HG03571 (cell line): Measurements from ENCODE around the gene C22orf23.

Experiments
- ATAC-seq: cut with Tn5 transposase; IDR thresholded peaks from one replicate; pipeline ENCODE4 v1.9.1; 2021; ENCODE audit not compliant: unreplicated experiment

The C22orf23 gene

GRCh38 chr22:37926771-37927636 lies 26.4 kb downstream of the C22orf23 start:
- no peak for ATAC-seq

- ATAC-seq: no peak
These were observed 27.0 kb downstream of the C22orf23 start for GRCh38 chr22:37926358-37926757.

- no peak for ATAC-seq
These were observed 27.6 kb downstream of the C22orf23 start for GRCh38 chr22:37925767-37926166.

DNA sequence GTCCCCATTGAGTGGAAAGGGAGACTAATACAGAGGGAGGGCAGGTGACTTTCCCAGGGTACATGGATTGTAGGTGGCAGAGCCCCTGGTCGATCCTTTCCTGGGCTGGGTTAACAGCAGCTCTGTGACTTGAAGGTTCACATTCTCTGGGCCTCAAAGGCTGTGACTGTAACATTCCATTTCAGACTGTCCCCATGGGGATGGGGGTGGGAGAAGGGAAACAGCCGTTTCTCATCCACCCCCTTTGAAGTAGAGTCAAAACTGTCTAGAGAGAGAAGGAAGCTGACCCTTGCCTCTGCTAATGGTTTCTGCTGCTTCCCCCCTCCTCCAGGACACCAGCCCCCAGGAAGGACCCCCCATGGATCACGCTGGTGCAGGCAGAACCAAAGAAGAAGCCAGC lies 28.1 kb downstream of the C22orf23 start:
- ATAC-seq: no peak

DNA sequence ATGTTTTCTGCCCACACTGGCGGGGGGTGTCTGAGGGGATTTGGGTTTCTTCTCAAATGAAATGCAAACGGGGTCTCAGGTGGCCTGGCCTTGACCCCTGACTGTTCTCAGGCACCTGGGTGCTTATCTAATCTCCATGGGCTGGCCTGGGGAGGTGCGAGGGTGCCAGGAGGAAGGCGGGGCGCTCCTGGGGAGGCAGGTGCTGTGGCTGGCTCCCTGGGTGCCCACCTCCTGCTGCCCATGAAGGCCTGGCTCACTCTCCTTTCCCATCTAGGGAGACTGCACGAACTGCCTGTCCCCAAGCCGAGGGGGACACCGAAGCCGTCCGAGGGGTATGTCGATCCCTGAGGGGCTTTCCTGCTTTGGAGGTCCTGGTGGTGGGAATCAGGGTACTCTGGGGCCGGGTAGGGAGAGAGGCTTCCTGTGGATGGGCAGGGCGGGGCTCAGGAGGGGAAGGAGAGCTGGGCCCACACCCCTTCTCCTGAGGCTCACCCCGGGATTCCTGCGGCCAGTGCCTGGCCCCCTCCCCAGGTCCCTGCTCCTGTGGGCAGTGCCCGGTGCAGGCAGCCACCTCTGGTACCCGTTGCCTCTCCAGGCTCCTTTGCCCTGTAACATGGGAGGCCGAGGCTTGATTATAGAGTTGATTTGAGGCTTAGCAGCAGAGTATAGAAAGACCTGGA lies 28.9 kb downstream of the C22orf23 start:
- no peak for ATAC-seq

DNA sequence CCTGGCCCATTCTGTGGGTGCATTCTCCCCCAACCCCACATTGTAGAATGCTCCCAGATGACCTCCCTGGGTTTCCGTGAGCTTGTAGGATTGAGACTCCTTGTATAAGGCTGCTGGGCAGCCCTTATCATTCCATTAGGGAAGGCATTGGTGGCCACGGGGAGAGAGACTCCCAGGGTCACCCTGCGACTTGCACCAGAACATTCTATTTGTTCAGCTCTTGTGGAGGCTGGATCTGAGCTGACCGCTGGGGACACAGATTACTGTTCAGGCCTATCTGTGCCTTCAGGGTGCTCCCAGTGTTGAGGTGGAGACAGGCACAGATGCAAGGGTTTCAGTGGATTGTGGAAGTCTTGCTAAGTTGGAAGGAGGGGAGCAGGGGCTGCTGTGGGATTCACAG lies 29.5 kb downstream of the C22orf23 start:
- ATAC-seq: no peak

GRCh38 chr22:37922191-37922590 lies 31.2 kb downstream of the C22orf23 start:
- no peak for ATAC-seq

DNA sequence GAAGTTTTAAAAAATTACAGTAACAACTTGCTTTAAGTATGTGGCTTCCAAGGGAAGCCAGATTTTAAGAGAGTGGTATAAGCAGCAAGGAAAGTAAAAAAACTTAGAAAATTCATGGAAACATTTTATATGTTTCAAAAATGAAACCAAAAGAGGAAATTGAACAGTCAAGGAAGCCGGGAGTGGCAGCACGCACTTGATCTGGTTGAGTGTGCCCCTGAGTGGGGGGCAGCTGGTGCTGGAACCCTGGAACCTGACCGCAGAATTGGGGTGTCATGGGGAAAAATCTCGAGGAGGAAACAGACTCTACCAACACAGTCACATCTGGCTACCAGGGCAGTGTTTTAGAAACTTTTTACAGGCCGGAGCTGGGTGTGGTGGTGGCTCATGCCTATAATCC lies 33.3 kb downstream of the C22orf23 start:
- ATAC-seq: no peak

- no peak for ATAC-seq
These were observed 34.7 kb downstream of the C22orf23 start for GRCh38 chr22:37918580-37919270.

GRCh38 chr22:37917874-37918548 lies 35.4 kb downstream of the C22orf23 start:
- no peak for ATAC-seq

DNA sequence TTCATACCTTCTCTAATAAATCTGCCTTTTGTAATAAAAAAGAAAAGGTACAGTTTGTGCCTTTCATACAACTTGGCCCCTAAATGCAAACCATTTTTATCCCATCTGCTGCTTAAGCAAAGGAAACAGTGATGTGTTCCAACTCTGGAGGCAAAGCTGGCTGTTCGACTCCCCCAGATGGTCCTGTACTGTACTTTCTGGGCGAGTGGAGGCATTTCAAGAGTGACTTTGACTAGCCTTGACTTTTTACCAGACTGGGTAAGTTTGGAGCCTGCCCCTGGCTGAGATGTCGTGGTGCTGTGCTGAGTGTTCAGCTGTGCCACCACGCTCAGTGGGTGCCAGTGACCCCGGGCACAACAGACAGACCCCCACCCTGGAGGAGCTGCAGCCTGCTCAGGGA lies 37.1 kb downstream of the C22orf23 start:
- ATAC-seq: no peak

DNA sequence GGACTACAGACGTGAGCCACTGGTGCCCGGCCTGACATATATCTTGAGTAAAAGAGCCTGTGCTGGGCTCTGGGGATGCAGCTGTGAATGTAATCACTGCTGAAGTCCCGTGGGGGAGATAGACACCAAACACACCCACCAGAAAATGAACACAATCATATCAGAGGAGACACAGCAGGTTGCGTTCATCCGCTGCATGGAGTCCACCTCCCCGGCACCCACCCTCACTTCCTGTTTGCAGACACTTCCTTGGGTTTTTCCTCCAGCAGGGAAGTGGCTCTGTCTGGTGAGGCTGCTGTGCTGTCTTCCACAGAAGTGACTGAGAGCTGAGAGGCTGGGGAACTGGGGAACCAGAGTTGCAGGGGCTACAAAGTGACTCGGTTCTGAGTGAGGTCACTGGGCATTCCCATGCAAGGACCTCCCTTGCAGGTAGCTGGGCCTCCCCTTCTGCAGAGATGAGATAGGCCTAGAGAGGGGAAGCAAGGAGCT lies 40.1 kb downstream of the C22orf23 start:
- no peak for ATAC-seq

GRCh38 chr22:37912171-37912570 lies 41.2 kb downstream of the C22orf23 start:
- no peak for ATAC-seq

DNA sequence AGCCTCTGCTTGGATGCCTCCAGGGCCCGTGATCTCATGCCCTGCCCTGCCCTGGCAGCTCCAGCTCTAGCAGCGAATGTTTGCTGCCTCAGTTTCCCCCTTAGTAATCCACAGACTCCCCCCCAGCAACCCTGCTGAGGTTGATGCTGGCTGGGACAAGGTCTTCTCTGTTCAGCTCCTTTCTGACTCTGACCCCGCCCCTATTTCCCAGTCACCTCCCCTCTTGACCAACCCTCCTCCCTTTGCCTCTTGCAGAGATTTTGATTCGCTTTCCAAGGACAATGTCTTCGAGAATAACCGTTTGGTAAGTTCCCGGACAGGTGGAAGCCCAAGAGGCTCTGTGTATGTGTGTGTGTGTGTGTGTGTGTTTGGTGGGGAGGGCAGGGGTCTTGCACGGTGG lies 41.7 kb downstream of the C22orf23 start:
- no peak for ATAC-seq

GRCh38 chr22:37910890-37911672 lies 42.3 kb downstream of the C22orf23 start:
- ATAC-seq: no peak

DNA sequence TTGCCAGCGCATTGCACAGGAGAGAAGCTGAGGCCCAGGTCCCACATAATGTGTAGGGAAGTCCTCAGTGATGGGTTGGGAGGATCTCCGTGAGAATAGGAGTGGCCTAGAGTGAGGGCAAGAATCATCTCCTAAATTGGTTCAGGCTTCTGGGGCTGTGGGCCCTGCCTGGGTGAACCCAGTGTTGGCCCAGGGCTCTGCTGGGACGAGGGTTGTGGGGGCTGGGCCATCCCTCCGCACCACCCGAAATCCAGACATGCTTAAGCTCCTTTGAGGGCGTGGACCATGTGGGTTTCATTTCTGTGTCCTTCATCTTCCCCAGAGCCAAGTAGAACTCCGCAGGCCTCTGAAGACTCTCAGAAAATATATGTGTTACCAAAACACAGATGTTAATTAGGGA lies 43.6 kb downstream of the C22orf23 start:
- no peak for ATAC-seq

DNA sequence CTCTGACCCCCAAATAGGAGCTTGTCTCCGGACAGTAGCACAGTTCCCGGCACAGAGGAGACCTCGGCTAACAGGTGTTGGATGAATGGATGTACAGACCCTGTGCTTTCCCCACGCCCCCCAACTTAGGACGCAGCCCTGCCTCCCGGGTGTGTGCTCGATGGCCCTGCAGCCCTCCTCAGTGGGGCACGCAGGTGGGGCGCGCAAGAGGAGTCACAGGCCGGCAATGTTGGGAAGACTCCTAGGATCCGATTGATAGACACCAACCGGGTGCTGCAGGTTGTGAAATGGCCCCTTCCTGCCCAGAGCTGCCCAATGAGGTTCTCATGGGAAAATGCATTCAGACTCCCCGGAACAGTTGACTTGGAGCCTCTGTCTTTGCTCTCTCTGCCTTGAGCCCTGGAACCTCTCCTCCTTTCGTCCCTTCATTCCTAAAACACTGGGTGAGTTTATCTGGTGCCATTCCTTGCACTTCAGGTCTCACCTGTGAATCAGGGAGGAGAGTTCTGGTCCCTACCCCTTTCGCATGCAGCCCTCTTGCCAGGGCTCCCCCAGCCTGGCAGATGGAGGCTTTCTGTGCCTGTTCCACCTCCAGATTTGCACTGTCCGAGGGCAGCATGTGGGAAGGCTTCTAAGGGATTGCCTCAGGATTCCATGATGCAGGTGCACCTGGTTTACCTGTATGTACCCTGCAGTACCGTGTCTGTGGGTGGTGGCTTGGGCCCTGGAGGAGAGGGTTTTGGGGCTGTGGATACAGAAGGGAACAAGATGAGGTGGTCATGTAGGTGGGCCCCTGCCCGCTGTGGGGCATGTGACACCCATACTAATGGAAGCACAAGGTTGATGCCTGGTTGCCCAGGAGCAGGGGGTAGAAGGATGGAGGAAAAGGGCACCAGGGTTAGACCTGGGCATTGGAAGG lies 46.1 kb downstream of the C22orf23 start:
- ATAC-seq: no peak

DNA sequence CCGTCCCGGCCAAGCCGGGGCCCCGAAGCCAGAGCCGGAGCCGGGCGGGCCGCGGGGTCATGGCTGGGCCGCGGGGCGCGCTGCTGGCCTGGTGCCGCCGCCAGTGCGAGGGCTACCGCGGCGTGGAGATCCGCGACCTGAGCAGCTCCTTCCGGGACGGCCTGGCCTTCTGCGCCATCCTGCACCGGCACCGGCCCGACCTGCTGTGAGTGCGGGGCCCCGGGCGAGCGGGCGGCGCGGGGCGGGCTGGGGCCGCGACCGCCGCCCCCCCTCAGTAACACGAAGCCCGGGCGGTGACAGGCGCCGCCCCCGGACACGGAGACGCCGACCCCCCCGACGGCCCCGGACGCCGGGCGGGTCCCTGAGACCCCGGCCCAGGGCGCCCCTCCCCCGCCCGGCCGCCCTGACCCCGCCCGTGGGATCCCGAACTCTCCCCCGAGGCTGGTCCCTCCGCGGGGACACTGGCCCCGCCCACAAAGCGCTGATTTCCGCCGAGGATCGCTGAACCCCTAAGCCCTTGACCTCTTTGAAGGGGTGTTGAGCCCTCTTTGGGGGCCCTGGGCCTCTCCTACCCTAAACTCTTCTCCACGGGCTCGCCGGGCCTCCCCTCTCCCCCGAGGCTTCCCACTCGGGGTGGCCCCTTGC lies 46.9 kb downstream of the C22orf23 start:
- ATAC-seq: no peak
